Measurements from ENCODE around the gene MAP4.
"Not testable (repeated sequence)": the region's sequence is repeated elsewhere in the genome, so short reads cannot be mapped to it uniquely, and the experiment has no call there.

MAP4 gene

DNA sequence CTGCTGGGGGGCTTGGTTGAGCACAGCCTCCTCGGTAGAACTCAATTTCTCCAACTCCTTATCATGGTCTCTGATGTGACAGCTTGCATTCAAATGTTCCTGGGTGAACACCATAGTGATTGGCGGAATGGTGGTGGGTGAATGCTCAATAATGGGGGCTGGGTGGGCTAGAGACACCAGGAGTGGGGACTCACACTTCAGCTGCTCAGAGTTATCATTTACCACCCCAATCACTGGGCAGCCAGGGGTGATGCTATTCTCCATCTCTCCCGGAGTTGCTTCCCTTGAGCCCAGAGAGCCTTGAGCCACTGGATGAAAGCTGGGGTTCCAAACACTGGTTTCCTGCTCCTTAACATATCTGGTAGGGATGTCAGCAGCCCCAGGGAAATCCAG lies 124.6 kb downstream of the MAP4 start:
- DNase-seq = no peak

DNA sequence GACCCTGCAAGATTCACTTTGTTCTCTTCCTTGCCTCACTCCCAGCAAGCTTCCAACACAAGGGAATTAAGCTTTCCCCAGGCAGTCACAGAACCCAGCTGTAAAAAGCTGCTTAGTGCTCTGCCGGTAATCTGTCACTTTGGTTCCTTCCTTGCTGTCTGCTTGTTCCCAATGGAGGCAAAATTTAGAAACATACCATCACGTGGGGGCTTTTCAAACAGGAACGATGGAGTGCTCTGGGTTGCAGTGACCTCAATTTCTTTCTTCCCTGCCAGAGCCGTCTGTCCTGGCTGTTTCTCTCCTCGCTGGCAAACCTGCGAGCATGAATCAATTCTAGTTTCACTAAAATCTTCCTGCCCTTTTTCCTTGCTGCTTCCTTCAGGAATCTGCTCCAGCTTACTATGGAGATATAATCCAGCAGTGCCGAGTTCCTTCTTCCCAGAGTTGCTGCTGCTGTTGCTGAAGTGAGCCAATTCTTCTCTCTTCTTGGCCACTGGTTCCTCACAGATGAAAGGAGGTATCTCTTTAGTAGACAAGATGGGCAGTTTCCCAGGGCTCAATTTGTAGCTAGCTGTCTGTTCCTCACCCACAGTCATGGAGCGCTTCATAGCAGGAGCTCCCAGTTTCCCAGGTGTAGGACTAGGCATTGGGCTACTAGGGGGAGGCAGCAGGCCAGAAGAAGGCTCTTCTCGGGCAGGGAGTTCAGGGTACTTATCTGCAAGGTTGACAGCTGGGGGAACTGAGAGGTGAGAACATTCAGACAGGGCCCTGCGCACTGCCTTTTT lies 125.2 kb downstream of the MAP4 start:
- DNase-seq = no peak

DNA sequence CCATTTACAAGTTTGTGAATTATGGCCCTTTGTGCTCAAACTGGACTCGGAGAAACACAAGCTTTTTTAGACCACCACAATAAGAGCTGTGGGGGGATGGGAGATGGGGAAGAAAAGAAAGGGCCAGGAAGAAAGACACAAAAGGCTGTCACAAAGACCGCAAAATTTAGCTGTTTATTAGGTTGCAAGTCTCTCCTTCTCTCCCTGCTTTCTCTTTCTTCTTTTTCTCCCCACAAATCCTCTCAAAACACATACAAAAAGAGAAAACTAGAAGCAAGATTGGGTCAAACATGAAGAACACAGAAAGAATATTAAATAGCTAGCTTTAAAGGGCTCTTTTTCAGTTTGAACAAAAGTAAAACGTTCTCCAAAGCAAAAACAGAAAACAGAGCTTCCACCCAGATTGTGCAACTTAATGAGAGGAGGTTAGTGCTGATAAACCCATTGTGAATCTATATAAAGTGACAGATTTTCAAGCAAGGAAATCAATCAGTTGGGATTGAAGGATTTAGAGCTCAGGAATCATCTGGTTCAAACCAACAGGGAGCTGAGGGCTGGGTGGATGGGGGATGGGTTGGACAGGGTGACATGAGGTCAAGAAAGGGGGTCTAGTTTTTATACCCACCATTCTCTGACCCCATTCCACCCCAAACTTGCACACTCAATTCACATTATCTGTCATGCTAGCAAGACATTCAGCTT lies 125.9 kb downstream of the MAP4 start:
- no peak for DNase-seq

DNA sequence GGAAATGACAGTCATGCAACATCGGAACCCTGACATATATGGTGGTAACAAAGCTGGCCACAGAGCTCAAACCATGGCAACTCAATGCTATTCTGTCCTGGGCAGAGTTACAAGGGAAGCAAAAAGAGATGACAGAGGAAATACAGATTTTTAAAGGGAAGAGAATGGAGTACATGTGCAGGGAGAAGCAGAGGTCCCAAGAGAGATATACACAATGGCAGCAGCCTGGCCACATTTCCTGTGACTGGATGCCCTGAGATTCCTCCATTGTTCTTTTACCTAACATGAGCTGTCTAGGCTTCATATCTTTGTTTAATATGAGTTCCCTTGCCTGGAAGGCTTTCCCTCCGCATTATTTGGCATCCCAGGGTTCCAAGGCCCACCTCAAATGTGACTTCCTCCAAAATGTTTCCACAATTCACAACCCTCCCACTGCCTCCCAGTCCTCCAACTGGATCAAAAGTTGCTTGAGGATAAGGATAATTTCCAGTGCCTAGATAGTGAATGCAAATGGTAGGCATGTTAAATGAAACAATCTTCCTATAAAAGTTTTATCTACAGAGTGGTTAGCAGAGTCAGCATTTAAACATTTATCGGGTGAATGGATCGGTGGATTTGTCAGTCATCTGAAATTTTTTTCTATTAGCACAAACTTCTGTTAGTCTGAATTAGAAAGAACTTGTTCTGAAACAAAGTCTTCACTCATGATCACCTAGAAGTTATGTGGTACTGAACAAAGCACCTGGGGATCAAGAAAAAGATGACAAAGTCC lies 127.0 kb downstream of the MAP4 start:
- DNase-seq = no peak

DNA sequence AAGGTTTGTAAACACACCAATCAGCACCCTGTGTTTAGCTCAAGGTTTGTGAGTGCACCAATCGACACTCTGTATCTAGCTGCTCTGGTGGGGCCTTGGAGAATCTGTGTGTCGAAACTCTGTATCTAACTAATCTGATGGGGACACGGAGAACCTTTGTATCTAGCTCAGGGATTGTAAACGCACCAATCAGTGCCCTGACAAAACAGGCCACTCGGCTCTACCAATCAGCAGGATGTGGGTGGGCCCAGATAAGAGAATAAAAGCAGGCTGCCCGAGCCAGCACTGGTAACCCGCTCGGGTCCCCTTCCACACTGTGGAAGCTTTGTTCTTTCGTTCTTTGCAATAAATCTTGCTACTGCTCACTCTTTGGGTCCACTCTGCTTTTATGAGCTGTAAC lies 128.2 kb downstream of the MAP4 start:
- not testable (repeated sequence) for DNase-seq

DNA sequence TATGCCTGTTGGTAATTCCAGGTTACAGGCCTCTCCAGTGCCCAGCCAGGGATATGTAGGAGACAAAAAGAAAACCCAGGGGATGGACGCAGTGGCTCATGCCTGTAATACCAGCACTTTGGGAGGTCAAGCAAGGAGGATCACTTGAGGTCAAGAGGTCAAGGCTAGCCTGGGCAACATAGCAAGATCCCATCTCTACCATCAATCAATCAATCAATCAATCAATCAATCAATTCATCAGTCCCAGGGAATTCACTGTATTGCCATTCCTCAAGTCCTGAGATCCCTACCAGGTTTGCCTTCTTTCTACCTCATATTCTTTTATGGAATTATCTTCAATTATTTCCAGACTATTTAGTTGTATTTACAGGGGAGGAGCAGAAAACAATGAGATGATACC lies 131.0 kb downstream of the MAP4 start:
- DNase-seq = no peak

DNA sequence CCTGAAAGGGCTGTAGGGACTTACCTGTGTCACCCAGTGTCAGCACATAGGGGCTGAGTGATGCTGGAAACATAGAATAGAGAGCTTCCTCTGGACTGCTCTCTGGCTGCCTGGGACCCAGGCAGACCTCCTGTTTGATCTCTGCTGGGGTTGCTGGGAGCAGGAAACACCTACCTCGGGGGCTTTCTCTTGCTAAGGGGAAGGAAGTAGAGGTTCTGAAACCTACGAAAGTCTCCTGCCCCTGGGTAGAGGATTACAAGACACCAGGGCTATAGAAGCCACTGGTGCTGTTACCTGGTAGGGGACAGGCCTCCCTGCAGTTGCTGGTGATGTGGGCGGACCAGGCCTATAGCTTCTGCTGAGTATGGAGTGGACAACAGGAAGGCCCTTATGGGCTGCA lies 131.6 kb downstream of the MAP4 start:
- DNase-seq = no peak

DNA sequence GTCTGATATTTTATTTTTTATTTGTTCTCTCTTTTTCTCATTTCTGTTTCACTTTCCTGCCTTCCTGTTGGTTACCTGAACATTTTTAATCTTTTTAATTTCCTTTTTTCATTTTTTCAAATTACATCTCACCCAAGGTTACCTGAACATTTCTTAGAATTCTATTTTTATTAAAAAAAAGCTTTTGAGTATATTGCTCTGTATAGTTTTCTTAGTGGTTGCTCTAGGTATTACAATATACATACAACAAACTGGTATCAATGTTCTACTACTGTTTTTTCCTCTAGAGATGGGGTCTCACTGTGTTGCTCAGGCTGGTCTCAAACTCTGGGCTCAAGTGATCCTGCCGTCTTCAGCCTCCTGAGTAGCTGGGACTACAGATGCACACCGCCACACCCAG lies 133.9 kb downstream of the MAP4 start:
- no peak for DNase-seq

DNA sequence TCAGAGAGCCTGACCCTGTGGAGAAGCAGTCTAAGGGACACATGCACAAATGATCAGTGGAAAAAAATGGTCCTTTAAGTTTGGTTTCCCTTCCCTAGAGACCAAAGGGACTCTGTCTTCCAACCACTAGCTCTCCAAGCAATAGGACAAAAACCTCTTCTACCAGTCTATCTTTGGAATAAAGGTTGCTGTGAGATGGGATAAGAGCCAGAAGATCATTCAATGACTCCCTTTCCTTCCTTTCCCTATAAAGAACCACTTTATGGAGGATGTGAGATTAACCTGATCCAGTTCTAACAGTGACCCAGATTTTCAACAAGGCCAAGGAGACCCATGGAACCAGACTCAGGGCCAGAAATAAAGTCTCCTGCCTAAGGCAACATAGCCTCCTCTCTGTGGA lies 138.5 kb downstream of the MAP4 start:
- no peak for DNase-seq

DNA sequence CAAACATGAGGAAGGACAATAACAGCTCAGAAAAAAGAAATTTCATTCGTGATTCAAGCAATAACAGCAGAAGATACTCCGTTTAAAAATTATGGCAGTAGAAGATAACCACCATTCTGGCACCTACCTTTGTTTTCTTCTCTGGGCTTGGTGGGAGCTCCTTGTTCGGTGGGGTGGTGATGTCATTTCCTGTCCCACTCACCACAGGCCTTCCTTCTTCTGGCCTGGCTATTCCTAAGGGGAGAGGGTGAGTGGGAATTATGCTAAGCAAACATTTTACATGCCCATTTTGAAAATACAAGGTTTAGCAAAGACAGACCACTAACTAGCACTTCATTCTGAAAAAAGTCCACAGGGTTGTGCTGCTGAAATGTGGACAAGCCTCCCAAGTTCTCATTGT lies 138.9 kb downstream of the MAP4 start:
- no peak for DNase-seq

DNA sequence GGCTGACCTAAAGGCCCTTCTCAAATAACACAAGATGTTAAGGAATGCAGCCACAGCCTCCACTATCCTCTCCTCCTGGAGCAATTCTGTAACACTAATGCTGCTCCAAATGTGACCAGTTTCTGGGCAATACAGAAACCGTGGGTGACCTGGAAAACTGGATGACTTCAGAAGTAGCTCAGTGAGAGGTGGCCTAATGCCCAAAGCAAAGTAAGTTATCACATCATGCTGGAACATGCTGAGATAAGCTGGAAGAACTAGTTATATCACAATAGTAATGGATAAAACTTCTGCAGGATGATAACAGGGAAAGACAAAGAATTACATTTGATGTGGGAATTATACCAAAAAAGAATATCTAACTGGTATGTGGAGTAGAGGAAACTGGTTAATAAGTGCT lies 141.3 kb downstream of the MAP4 start:
- no peak for DNase-seq

DNA sequence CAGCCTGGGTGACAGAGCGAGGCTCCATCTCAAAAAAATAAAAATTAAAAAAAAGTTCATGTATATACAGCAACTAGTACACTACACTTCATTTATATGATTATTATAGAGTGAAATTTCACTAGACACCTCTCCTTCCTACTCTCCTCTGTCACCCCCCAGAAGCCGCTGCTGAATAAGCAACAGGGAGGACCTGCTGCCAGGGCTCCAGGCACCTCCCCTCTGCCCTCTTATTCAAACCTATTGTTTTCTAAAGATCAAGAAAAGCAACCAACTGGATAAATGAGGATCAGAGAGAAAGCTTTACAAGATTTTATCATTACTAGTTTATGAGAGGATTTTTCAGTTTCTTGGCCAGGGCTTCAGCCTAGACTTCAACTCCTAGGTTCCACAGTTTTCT lies 141.8 kb downstream of the MAP4 start:
- DNase-seq = no peak

DNA sequence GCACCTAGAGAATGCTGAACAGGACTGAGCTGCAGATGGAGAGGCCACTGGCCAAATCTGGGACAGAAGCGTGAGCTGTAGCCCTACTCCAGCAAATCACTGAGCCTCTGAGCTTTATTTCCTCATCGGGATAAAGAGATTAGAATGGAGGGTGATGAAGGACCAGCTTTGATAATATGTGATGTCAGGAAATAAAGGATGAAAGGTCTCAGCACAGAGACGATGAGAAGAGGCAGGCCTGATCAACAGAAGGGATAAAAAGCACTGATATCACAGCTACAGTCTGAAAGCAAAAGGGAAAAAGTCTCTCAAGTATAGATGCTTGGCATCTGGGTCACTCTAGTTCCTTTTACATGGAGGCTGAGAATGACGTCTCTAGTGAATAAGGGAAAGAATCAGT lies 143.3 kb downstream of the MAP4 start:
- no peak for DNase-seq

DNA sequence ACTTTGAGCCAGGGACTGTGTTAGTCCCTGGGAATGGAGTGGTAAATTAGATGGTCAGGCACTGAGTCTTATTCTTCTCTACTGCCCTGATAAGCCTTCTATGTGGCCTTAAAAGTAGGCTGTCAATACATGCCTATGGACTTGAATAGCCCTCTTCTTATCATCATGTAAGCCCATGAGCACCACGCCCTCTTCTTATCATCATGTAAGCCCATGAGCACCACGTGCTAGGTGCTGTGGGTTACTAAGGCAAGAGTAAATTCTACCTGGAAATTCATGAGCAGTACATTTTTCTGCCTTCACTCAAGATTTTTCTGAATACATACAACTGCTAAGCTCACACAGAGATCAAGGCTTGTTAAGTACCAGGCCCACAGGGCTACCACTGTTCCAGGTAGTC lies 144.8 kb downstream of the MAP4 start:
- DNase-seq = no peak

DNA sequence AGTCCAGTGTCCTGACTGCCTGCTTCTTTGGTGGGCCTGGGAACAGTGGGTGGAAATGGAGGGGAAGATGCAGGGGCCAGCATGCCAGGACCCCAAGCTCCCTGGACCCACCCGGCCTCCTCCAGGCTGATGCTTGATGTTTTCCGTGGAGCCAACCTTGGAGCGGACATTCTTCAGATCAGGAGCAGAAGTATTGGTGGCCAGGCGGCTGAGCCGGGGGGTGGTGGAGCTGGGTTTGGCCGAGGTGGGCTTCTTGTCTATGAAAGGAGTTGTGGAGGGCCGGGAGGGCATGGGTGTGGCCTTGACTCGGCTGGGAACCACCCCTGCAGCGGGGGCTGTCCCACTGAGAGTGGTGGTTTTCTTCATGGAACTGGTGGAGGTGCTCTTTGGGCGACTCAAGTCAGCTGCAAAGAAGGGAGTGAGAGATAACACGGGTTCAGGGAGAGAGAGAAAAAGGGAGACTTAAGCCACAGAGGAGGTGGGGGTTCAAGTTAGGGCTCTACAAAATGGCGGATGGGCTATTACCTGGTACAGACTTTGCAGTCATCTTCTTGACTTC lies 145.4 kb downstream of the MAP4 start:
- DNase-seq = no peak

DNA sequence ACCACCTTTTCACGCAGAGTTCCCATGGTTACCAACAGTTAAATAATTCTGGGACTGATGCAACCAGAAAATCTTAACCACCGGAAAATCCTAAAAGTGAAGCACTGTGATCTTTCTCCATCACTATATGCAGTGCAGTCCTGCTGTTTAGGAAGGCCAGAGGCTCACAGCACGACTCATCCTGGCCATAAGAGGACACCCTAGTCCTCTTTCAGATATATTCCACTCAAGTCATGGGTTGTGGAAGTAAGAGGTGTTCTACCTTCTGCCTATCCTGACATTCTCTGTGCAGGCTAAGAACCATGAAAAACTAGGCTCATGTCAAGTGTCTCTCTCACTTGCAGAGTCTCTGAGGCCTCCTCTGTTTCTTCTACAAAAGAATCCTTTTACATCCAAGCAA lies 146.1 kb downstream of the MAP4 start:
- DNase-seq = no peak

DNA sequence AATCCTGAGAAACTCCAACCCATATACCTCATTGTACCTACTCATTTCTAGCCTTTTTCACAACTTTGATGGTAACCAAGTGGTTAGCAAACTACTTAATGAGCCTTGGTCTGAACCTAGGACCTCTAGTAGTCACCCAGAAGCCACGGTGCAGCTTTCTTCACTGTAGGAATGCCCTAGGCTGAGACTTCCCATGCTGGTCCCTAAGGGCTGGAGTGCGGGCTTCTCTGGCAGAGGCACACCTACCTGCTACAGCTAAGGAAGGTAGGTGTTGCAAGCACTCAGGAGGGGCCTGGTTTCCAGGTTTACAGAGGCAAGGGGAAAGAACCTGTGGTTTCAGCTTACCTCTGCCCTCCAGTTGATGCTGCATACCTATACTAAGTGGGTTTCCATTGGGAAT lies 147.9 kb downstream of the MAP4 start:
- DNase-seq = no peak

DNA sequence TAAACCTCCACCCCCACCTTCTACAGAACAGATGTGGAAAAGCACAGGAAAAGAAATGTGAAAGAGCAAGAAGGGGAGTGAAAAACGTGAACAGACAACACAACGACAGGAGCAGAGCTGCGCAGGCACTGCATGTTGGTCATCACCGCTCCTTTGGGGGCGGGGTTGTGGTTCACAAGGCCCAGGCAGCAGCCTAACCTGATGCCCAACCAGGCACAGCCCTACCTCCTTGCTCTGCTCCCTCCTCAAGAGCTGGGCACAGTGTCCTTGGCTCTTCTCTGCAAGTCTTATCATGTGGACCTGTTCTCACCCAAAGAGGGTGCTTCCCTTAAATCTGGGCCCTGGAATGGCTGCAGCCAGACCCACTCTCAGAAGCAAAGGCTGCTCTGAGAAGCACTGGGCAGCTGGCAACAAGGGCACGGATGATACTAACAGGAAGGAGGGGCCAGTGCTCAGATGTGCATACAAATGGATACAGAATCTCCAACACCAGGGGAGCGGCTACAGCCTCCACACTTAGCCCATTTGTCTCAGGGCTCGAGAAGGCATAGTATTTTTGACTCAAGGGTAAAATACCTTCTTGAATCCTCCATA lies 148.7 kb downstream of the MAP4 start:
- no peak for DNase-seq

DNA sequence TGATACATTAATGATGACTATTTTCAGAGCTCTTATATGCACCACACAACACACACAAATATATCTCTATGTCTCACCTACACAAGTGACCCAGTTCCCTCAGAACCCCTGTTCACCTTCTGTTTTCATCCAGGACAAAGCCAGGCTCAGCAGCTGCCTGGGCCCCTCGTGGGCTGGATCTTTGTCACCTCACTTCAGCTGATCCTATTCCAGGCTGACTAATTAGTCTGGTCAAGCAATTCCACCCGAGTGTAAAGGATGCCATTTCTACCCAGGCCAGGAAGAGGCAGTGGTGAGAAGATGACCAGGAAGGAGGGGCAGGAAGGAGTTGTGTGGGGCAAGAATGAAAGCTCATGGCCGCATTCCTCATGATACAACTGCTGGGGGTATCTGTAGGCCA lies 151.0 kb downstream of the MAP4 start:
- no peak for DNase-seq

DNA sequence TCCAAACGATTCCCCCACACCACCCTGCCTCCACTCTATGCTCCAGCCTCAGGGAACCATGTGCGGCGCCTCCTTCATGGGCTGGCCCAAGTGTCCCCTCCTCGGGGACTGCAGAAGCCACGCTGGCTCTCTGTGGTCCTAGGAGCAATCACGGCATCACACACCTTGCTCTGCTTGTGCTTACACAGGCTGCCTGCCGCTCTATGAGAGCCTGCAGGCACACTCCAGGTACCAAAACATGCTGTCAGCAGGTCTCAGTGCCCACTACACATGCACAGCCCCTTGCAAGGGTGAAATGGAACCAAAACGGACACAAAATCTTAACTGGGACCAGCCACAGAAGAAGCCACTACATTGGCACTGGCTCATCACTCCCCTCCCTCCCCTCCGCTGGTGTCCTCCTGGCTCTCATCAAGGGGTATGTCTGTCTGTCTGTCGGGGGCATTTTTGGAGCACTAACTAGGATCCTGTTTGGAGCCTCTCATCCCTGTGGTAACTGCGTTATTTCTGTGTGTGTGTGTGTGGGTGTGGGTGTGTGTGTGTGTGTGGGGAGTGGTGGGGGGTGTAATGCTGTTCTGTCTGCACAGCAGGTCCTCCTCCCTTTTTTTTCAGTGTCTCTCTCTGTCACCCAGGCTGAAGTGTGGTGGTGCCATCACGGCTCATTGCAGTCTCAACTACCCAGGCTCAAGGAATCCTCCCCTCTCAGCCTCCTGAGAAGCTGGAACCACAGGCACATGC lies 152.7 kb downstream of the MAP4 start:
- DNase-seq = no peak

DNA sequence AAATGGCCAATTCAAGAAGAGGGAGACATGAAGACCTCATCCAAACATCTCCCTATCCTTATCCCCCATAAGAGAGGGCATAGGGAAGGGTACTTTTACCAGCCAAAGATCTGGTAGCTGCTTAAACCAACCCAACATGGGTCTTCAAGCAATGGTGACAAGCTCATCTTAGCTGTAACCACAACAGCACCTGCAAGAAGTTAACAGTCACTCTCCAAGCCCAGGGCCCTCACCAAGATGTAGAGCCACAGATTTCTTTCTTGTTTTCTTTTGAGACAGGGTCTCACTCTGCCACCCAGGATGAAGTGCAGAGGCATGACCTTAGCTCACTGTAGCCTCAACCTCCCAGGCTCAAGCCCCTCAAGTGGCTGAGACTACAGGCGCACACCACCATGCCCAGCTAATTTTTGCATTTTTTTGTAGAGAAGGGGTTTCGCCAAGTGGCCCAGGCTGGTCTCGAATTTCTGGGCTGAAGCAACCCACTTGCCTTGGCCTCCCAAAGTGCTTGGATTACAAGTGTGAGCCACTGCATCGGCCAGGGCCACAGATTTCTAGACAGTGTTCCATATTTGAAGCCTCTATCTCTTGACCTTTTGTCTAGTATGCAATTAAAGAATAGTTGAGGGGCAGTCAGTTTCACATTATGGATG lies 156.1 kb downstream of the MAP4 start:
- no peak for DNase-seq

DNA sequence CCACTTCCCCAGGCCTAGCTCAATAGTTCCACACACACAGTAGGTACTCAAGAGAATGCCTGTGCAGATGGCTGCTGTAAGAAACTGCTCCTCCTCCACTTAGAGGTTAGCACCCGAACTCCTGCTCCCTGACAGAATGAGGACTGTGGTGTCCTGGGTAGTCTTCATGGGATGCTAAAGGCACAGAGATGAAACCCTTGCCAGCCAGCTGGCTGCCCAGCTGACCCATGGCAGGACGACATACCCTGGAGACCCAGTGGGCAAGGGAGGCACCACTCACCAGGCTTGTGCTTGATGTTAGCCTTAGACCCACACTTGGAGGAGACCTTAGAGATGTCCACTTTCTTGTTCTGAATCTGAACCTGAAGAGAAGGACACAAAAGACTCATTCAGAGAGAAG lies 159.1 kb downstream of the MAP4 start:
- no peak for DNase-seq

Data from NCI-H1930 (cell line).